Smooth muscle cell (in vitro differentiated cells): ENCODE data around the gene OTULIN. TPM values are rescaled to one million over a fixed set of nuclear protein-coding genes. Genes with fewer than 3 reads are reported as not detected.

Experiments
- DNase-seq: peaks from one replicate; lab custom pipeline; 2025; ENCODE audit not compliant: unreplicated experiment; lab: John Stamatoyannopoulos, UW
- H2AFZ ChIP-seq: fragments of 200-600 bp; sonication (generic); 2 replicates; pipeline ENCODE4 v1.6.0; 2016; ENCODE audit warnings: antibody characterized with exemption, low read depth, mild to moderate bottlenecking
- H3F3A ChIP-seq: fragments of 200-600 bp; sonication (generic); 2 replicates; pipeline ENCODE4 v1.6.0; 2017; ENCODE audit warnings: antibody characterized with exemption, low read depth
- H3K27ac ChIP-seq: fragments of 200-600 bp; sonication (generic); 2 replicates; pipeline ENCODE4 v1.5.1; 2016; ENCODE audit warnings: low read depth, mild to moderate bottlenecking
- H3K27me3 ChIP-seq: fragments of 200-600 bp; sonication (generic); 2 replicates; pipeline ENCODE4 v1.6.1; 2016; ENCODE audit warnings: low read depth, mild to moderate bottlenecking
- H3K36me3 ChIP-seq: fragments of 200-600 bp; sonication (generic); 2 replicates; pipeline ENCODE4 v1.5.1; 2016; ENCODE audit warnings: low read depth
- H3K4me1 ChIP-seq: fragments of 200-600 bp; sonication (generic); 2 replicates; pipeline ENCODE4 v1.5.1; 2016; ENCODE audit warnings: low read depth
- H3K4me2 ChIP-seq: fragments of 200-600 bp; sonication (generic); 2 replicates; pipeline ENCODE4 v1.6.0; 2016; ENCODE audit warnings: mild to moderate bottlenecking
- H3K4me3 ChIP-seq: fragments of 200-600 bp; sonication (generic); 2 replicates; pipeline ENCODE4 v1.5.1; 2016; ENCODE audit warnings: mild to moderate bottlenecking
- H3K79me2 ChIP-seq: fragments of 200-600 bp; sonication (generic); 2 replicates; pipeline ENCODE4 v1.6.0; 2016; ENCODE audit warnings: low read depth, mild to moderate bottlenecking
- H3K9ac ChIP-seq: fragments of 200-600 bp; sonication (generic); 2 replicates; pipeline ENCODE4 v1.6.0; 2016; ENCODE audit warnings: low read depth
- H3K9me3 ChIP-seq: fragments of 200-600 bp; sonication (generic); replicated peaks from 2 replicates; pipeline ENCODE4 v1.5.1; 2016; ENCODE audit warnings: low read depth
- H4K20me1 ChIP-seq: fragments of 200-600 bp; sonication (generic); 2 replicates; pipeline ENCODE4 v1.6.0; 2016; ENCODE audit warnings: low read depth
- WGBS: methylation state at CpG from one replicate; pipeline ENCODE4 v1.1.7; 2016; ENCODE audit warnings: low lambda C conversion rate; 5-methylcytosine and 5-hydroxymethylcytosine counted together
- polyA plus RNA-seq: library from polyadenylated mRNA; unstranded; fragments of >200 nt; fragmentation: Nextera tagmentation; extraction: Ambion mirVana; gene quantifications from 2 replicates; pipeline ENCODE4 v1.2.1, GENCODE V29; 2016
- total RNA-seq: library from RNA; depleted of rRNA; stranded (reverse); fragments of >200 nt; gene quantifications from 2 replicates; pipeline ENCODE4 v1.2.3, GENCODE V29; 2014
- TF ChIP-seq, protein P1 (sequence below): fragments of 200-600 bp; sonication (generic); IDR thresholded peaks from 2 replicates; pipeline ENCODE4 v1.5.1; 2017; ENCODE audit warnings: borderline replicate concordance, mild to moderate bottlenecking, antibody characterized with exemption; ENCODE audit not compliant: insufficient read depth, poor library complexity, severe bottlenecking

OTULIN gene
- total and polyA plus RNA-seq, 2 experiments from 2014 or later: 17.6 to 30.3 TPM

DNA sequence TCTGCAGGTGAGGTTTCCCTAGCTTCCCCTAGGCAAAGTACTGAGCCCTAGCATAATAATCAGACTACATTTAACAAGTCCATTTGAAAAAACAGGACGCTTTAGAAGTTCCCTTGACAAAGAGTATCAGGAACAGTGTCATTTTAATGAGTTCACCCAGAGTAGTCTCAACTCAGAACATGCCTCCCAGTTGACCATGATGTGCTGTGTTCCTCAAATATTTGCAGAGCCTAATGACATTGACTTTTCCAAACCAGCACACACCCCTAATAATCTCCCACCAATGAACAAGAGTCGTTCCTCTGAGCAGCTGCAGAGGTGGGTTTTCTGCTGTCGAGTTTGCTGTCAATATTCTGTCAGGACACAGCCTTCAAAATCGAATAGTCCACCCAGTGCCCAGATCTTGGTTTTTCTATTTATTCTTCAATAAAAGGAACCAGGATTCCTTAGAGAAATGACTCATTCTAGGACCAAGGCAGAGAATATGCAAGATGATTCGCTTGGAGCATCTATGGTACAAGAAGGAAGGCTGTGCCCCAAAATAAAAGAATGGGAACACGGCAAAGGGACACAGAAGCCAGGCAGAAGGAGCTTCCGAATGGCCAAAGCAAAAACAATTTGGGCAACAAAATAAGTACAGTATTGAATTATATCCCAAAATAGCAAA lies 57.6 kb downstream of the OTULIN start:
- H3K27me3 ChIP-seq: no peaks in the 10 kb centered on the region
- no peak overlapping the region for H3K9ac ChIP-seq
- 92% methylated on average over 7 of the region's 7 CpGs for WGBS
- H3K4me3 ChIP-seq: no peak overlapping the region
- TF ChIP-seq, protein P1, sequence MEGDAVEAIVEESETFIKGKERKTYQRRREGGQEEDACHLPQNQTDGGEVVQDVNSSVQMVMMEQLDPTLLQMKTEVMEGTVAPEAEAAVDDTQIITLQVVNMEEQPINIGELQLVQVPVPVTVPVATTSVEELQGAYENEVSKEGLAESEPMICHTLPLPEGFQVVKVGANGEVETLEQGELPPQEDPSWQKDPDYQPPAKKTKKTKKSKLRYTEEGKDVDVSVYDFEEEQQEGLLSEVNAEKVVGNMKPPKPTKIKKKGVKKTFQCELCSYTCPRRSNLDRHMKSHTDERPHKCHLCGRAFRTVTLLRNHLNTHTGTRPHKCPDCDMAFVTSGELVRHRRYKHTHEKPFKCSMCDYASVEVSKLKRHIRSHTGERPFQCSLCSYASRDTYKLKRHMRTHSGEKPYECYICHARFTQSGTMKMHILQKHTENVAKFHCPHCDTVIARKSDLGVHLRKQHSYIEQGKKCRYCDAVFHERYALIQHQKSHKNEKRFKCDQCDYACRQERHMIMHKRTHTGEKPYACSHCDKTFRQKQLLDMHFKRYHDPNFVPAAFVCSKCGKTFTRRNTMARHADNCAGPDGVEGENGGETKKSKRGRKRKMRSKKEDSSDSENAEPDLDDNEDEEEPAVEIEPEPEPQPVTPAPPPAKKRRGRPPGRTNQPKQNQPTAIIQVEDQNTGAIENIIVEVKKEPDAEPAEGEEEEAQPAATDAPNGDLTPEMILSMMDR: no peak
- H3K27ac ChIP-seq: no peak overlapping the region
- DNase-seq: no peak
- H2AFZ ChIP-seq: no peak overlapping the region
- no peak overlapping the region for H3K4me2 ChIP-seq
- H3K9me3 ChIP-seq: no peaks in the 10 kb centered on the region
- no peaks in the 10 kb centered on the region for H3K36me3 ChIP-seq
- no peaks in the 10 kb centered on the region for H4K20me1 ChIP-seq
- H3F3A ChIP-seq: no peaks in the 10 kb centered on the region
- no peaks in the 10 kb centered on the region for H3K79me2 ChIP-seq
- H3K4me1 ChIP-seq: peaks cover 7% of the 10 kb centered on the region

DNA sequence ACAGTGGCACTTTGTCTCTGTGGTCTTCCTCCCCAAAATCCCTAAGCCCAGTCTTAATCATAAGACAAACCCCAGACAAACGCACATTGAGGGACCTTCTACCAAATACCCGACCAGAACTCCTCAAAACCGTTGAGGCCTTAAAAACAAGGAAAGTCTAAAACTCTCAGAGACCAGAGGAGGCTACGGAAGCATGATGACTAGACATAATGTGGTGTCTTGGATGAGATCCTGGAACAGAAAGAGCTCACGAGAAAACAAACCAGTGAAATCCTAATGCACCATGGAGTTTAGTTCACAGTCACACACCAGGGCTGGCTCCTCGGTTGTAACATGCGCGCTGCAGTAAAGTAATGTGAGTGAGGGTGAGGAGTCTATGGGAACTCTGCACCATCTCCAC lies 58.4 kb downstream of the OTULIN start:
- Histone ChIP-seq H3K27ac (no peak overlapping the region), H3K79me2 (no peaks in the 10 kb centered on the region), H3K4me3 (no peak overlapping the region), H3K4me2 (no peak overlapping the region), H3K4me1 (peaks cover 15% of the 10 kb centered on the region), H3K9ac (no peak overlapping the region), H4K20me1 (no peaks in the 10 kb centered on the region), H2AFZ (no peak overlapping the region), H3K27me3 (no peaks in the 10 kb centered on the region), H3K9me3 (no peaks in the 10 kb centered on the region), H3K36me3 (no peaks in the 10 kb centered on the region), H3F3A (no peaks in the 10 kb centered on the region)
- no peak for DNase-seq
- 95% methylated on average over 8 of the region's 8 CpGs for WGBS
- TF ChIP-seq, protein P1: no peak

DNA sequence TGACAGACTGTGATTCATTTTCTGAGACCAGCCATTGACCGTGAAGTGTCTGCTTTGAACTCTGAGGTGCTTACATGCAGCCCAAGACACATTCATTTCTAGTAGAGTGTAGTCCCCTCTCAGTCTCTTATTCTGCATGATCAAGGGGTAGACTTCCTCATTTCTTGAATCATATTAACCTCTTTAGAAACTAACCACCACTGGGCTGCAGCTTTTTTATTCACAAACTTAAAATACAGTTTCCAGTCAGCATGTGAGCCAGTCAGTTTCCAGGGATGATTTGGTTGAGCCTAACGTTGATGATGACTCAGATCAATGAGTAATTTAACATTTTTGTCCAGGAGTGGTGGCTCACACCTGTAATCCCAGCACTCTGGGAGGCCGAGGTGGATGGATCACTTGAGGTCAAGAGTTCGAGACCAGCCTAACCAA lies 59.2 kb downstream of the OTULIN start:
- WGBS: 79% methylated on average over 4 of the region's 4 CpGs
- no peaks in the 10 kb centered on the region for H3K9me3 ChIP-seq
- peaks cover 21% of the 10 kb centered on the region for H3K4me1 ChIP-seq
- no peak overlapping the region for H3K9ac ChIP-seq
- H3K79me2 ChIP-seq: no peaks in the 10 kb centered on the region
- no peak overlapping the region for H3K4me3 ChIP-seq
- no peak overlapping the region for H3K4me2 ChIP-seq
- no peak for DNase-seq
- no peaks in the 10 kb centered on the region for H3K36me3 ChIP-seq
- no peak overlapping the region for H3K27ac ChIP-seq
- TF ChIP-seq, protein P1: no peak
- H2AFZ ChIP-seq: no peak overlapping the region
- no peaks in the 10 kb centered on the region for H3K27me3 ChIP-seq
- no peaks in the 10 kb centered on the region for H4K20me1 ChIP-seq
- H3F3A ChIP-seq: no peaks in the 10 kb centered on the region

DNA sequence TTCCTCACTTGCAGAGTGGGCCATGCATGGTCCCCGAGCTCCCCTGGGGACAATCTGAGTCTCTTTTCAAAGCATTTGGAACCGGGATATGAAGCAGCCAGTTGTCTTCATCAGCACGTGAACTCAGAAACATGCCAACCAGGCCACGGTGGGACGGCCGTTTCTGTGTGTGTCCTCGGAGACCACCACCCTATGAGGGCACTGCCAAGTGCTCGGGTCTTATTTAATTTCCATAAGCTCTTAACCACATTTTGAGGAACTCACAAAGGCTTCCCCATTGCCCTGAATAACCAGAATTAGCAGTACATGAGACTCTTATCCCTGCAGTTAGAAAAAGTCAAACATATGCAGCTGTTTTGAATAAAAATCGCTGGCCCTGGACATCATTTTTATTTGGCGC lies 60.1 kb downstream of the OTULIN start:
- Histone ChIP-seq H3K9ac (no peak overlapping the region), H3F3A (no peaks in the 10 kb centered on the region), H3K79me2 (no peaks in the 10 kb centered on the region), H3K36me3 (no peaks in the 10 kb centered on the region), H2AFZ (no peak overlapping the region), H3K4me3 (no peak overlapping the region), H3K4me1 (peaks cover 26% of the 10 kb centered on the region), H3K4me2 (no peak overlapping the region), H3K27me3 (no peaks in the 10 kb centered on the region), H4K20me1 (no peaks in the 10 kb centered on the region), H3K27ac (no peak overlapping the region), H3K9me3 (no peaks in the 10 kb centered on the region)
- no peak for DNase-seq
- WGBS: 95% methylated on average over 10 of the region's 10 CpGs
- TF ChIP-seq, protein P1: no peak
